Astrocyte (in vitro differentiated cells and primary cell): ENCODE data around the gene CPNE4.

ENCODE experiments used
- EZH2 ChIP-seq: IDR thresholded peaks from 2 replicates; pipeline ENCODE4 v1.6.1; 2012; ENCODE audit warnings: mild to moderate bottlenecking, low read length, inconsistent platforms; ENCODE audit not compliant: insufficient read depth
- TF ChIP-seq, protein P1 (sequence below): IDR thresholded peaks from 2 replicates; pipeline ENCODE4 v1.5.1; 2011; ENCODE audit warnings: low read depth, mild to moderate bottlenecking, inconsistent platforms, low read length, moderate library complexity; ENCODE audit not compliant: insufficient read depth

- TF ChIP-seq, protein P1, sequence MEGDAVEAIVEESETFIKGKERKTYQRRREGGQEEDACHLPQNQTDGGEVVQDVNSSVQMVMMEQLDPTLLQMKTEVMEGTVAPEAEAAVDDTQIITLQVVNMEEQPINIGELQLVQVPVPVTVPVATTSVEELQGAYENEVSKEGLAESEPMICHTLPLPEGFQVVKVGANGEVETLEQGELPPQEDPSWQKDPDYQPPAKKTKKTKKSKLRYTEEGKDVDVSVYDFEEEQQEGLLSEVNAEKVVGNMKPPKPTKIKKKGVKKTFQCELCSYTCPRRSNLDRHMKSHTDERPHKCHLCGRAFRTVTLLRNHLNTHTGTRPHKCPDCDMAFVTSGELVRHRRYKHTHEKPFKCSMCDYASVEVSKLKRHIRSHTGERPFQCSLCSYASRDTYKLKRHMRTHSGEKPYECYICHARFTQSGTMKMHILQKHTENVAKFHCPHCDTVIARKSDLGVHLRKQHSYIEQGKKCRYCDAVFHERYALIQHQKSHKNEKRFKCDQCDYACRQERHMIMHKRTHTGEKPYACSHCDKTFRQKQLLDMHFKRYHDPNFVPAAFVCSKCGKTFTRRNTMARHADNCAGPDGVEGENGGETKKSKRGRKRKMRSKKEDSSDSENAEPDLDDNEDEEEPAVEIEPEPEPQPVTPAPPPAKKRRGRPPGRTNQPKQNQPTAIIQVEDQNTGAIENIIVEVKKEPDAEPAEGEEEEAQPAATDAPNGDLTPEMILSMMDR = no peak
- no peak for TF ChIP-seq EZH2
These were observed 233.2 kb downstream of the CPNE4 start for GRCh38 chr3:131801566-131801965.
